Tibial nerve (tissue), 4 donors: ENCODE results near the gene DENND6A. TPM values are rescaled to one million over a fixed set of nuclear protein-coding genes. Genes with fewer than 3 reads are reported as not detected.

Experiments
- DNase-seq, 2 donors: peaks; one replicate each; pipeline ENCODE4 v3.0.0-alpha.2; 2019; ENCODE audit warnings: low spot score in 2 of 2
- H3K27ac ChIP-seq, 4 donors: fragments of 200-600 bp; sonication (generic) in 3 of 4; one replicate each; pipeline ENCODE4 v1.5.1; 2017 to 2019; ENCODE audit warnings: mild to moderate bottlenecking in 1 of 4
- H3K27me3 ChIP-seq, 2 donors: fragments of 200-600 bp; sonication (generic) in 1 of 2; one replicate each; pipeline versions ENCODE4 v1.5.1 to v1.6.0; 2017 to 2019
- H3K36me3 ChIP-seq, 3 donors: fragments of 200-600 bp; sonication (generic); one replicate each; pipeline ENCODE4 v1.5.1; 2018 to 2019
- H3K4me1 ChIP-seq, 4 donors: fragments of 200-600 bp; sonication (generic) in 3 of 4; one replicate each; pipeline ENCODE4 v1.5.1; 2017 to 2019
- H3K4me3 ChIP-seq, 4 donors: fragments of 200-600 bp; sonication (generic) in 3 of 4; one replicate each; pipeline ENCODE4 v1.5.1; 2017 to 2019; ENCODE audit warnings: mild to moderate bottlenecking in 1 of 4, moderate library complexity in 1 of 4
- H3K9me3 ChIP-seq, 4 donors: fragments of 200-600 bp; sonication (generic) in 3 of 4; one replicate each; pipeline ENCODE4 v1.5.1; 2017 to 2019
- EP300 ChIP-seq, 2 donors: sonication (generic); formaldehyde crosslinking; IDR thresholded peaks; one replicate each; pipeline ENCODE4 v1.6.1; 2017; ENCODE audit warnings: antibody characterized with exemption in 2 of 2, mild to moderate bottlenecking in 1 of 2
- POLR2A ChIP-seq, 2 donors: fragments of 450-650 bp; IDR thresholded peaks; one replicate each; pipeline ENCODE4 v1.6.1; 2017; ENCODE audit warnings: antibody characterized with exemption in 2 of 2, mild to moderate bottlenecking in 2 of 2, moderate library complexity in 2 of 2
- WGBS, 2 donors: methylation state at CpG; one replicate each; pipeline ENCODE4 v1.1.5; 2018; 5-methylcytosine and 5-hydroxymethylcytosine counted together
- total RNA-seq, 4 donors: library from RNA; depleted of rRNA; stranded (reverse); fragments of >200 nt; gene quantifications; one replicate each; pipeline ENCODE4 v1.1.0, GENCODE V29; 2016
- TF ChIP-seq, protein P1 (sequence below), 5 experiments: fragments of 200-600 bp in 3 of 5; fragments of 450-650 bp in 2 of 5; sonication (generic) in 3 of 5; IDR thresholded peaks; one replicate each; pipeline ENCODE4 v1.5.1; 2016 to 2019; ENCODE audit warnings: antibody characterized with exemption in 5 of 5, mild to moderate bottlenecking in 3 of 5, moderate library complexity in 2 of 5

Gene DENND6A
- total RNA-seq, 4 donors from 2014 or later: 48.0 to 88.1 (median 51.9) TPM

GRCh38 chr3:57726397-57726796 lies 33.5 kb upstream of the DENND6A start:
- Histone ChIP-seq H3K4me1 (no peaks in the 10 kb centered on the region), H3K4me3 (no peak overlapping the region), H3K36me3 (no peaks in the 10 kb centered on the region), H3K9me3 (no peaks in the 10 kb centered on the region), H3K27ac (no peak overlapping the region), H3K27me3 (no peaks in the 10 kb centered on the region)
- TF ChIP-seq POLR2A (IDR thresholded peaks at IDR 0.05): no peak
- no peak for TF ChIP-seq EP300 (IDR thresholded peaks at IDR 0.05)
- TF ChIP-seq, protein P1, sequence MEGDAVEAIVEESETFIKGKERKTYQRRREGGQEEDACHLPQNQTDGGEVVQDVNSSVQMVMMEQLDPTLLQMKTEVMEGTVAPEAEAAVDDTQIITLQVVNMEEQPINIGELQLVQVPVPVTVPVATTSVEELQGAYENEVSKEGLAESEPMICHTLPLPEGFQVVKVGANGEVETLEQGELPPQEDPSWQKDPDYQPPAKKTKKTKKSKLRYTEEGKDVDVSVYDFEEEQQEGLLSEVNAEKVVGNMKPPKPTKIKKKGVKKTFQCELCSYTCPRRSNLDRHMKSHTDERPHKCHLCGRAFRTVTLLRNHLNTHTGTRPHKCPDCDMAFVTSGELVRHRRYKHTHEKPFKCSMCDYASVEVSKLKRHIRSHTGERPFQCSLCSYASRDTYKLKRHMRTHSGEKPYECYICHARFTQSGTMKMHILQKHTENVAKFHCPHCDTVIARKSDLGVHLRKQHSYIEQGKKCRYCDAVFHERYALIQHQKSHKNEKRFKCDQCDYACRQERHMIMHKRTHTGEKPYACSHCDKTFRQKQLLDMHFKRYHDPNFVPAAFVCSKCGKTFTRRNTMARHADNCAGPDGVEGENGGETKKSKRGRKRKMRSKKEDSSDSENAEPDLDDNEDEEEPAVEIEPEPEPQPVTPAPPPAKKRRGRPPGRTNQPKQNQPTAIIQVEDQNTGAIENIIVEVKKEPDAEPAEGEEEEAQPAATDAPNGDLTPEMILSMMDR (IDR thresholded peaks at IDR 0.05): no peak
- DNase-seq: no peak

GRCh38 chr3:57718118-57718517 lies 25.2 kb upstream of the DENND6A start:
- Histone ChIP-seq H3K27me3 (no peaks in the 10 kb centered on the region), H3K27ac (no peak overlapping the region), H3K4me1 (no peaks in the 10 kb centered on the region), H3K4me3 (no peak overlapping the region), H3K9me3 (no peaks in the 10 kb centered on the region), H3K36me3 (no peaks in the 10 kb centered on the region)
- 89 to 96% methylated on average over 1 of the region's 1 CpG for WGBS, 2 donors
- no peak for DNase-seq
- TF ChIP-seq, protein P1 (IDR thresholded peaks at IDR 0.05): no peak
- no peak for TF ChIP-seq EP300 (IDR thresholded peaks at IDR 0.05)

- WGBS, 2 donors: 87 to 92% methylated on average over 6 of the region's 6 CpGs
- Histone ChIP-seq H3K27ac (no peak overlapping the region), H3K9me3 (no peaks in the 10 kb centered on the region), H3K36me3 (no peaks in the 10 kb centered on the region), H3K4me3 (no peak overlapping the region), H3K27me3 (no peaks in the 10 kb centered on the region), H3K4me1 (no peaks in the 10 kb centered on the region)
- no peak for DNase-seq
- TF ChIP-seq, protein P1 (IDR thresholded peaks at IDR 0.05): no peak
Measured at GRCh38 chr3:57717205-57717868, 24.5 kb upstream of the DENND6A start.

- H3K27me3 ChIP-seq: no peaks in the 10 kb centered on the region
- H3K4me3 ChIP-seq: no peak overlapping the region
- no peaks in the 10 kb centered on the region for H3K9me3 ChIP-seq
- TF ChIP-seq, protein P1 (IDR thresholded peaks at IDR 0.05): no peak
- TF ChIP-seq POLR2A (IDR thresholded peaks at IDR 0.05) (no peak), EP300 (IDR thresholded peaks at IDR 0.05) (no peak)
- H3K4me1 ChIP-seq: no peaks in the 10 kb centered on the region
- no peak for DNase-seq
- no peak overlapping the region for H3K27ac ChIP-seq
- WGBS, 2 donors: 80 to 86% methylated on average over 4 of the region's 4 CpGs
- H3K36me3 ChIP-seq: no peaks in the 10 kb centered on the region
Measured at GRCh38 chr3:57715686-57716085, 22.8 kb upstream of the DENND6A start.

- Histone ChIP-seq H3K27ac (peak overlapping the region in 1 of 4 donors; percentile 56), H3K36me3 (no peaks in the 10 kb centered on the region), H3K4me3 (no peak overlapping the region), H3K4me1 (peaks cover 0 to 11% (median 0%) of the 10 kb centered on the region in 4 donors), H3K9me3 (no peaks in the 10 kb centered on the region), H3K27me3 (no peaks in the 10 kb centered on the region)
- DNase-seq: no peak
- no peak for TF ChIP-seq EP300 (IDR thresholded peaks at IDR 0.05)
- TF ChIP-seq, protein P1 (IDR thresholded peaks at IDR 0.05): no peak
- TF ChIP-seq POLR2A (IDR thresholded peaks at IDR 0.05): no peak
- 3 to 18% methylated on average over 2 of the region's 2 CpGs for WGBS, 2 donors
Measured at GRCh38 chr3:57709559-57709958, 16.7 kb upstream of the DENND6A start.
